GM19395 (cell line): ENCODE measurements around the gene NAP1L4.
"Not testable (repeated sequence)": the region's sequence is repeated elsewhere in the genome, so short reads cannot be mapped to it uniquely, and the experiment has no call there.

Experiments
- ATAC-seq: cut with Tn5 transposase; IDR thresholded peaks from one replicate; pipeline ENCODE4 v1.9.1; 2021; ENCODE audit warnings: mild to moderate bottlenecking, moderate library complexity; ENCODE audit not compliant: unreplicated experiment

NAP1L4 gene

DNA sequence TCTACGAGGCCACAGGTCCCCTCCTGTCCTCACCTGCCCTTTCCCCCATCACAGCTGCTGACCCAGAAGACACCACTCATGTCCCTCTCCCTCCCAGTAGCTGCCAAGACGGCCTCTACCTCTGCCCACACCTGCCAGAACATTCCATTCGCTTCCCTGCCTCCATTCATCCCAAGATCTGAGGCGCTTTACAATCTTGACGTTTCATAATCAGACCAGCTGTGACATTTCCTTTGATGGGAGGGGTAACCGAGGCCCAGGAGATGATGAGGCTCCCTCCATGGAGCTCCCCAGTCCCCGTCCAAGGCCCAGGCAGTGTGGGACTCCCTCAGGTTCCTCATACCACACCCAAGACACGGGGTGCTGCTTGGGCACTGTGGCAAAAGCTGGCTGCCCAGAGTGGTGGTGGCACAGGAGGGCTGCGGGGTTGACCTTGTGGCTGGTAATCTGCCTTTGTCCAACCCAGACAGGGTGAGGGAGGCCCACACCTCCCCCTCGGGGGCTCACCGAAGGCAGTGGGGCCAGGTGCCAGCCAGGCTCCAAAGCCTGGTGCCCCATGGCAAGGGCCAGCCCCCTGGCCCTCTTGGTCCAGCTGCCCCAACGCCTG lies 80.2 kb downstream of the NAP1L4 start:
- no peak for ATAC-seq

DNA sequence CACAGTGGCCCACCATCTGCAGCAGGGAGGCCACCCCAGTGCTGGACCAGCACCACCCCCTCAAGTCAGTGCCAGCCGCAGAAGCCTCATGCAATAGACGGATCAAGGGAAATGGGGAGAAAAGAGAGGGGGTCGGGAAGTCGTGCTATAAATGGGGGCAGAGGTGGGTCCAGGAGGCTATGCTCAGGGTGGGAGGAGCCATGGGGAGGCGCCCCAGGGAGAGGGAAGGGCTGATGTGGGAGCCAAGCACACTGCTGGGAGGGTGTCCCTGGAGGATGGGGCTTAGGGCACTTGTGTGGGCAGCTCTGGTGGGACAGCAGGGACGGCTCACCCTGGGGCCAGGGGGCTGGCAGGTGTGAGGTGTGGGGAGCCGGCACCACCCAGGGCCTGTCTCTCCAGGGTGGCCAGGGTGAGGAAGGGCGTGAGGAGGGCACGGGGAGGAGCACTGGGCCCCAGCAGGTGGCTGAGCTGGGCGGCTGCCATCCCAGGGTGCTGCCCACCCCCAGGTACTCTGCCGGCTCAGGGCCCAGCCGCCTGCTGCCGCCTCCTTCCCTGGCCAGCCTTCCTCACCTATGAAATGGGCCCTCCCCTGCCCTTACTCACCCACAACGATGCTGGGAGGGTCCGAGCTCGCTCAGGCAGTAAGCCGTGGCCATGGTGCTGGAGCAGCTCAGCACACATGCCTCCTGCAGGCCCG lies 80.9 kb downstream of the NAP1L4 start:
- ATAC-seq = no peak

DNA sequence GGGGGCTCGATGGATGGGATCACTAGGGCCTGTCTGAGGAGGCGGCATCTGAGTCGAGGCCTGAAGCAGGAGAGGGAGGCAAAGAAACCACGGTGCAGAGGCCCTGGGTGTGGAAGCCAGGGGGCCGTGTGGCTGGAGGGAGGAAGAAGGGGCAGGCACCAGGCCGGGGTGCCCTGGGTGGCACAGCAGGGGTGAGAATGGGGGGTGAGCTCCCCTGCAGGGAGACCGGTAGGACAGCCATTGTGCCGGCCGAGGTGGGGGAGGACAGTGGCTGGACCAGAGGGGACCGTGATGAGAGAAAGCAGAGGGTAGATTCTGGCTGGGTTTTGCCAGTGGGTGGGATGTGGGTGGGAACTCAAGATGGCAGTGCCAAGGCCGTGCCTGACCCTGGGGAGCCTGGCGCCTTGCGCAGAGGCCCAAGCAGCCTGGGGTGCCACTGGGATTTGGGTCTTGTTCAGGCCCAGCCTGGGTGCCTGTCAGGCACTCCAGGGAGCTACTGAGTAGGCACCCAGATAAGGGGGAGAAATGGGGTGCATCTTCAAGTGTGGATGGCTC lies 81.7 kb downstream of the NAP1L4 start:
- no peak for ATAC-seq

DNA sequence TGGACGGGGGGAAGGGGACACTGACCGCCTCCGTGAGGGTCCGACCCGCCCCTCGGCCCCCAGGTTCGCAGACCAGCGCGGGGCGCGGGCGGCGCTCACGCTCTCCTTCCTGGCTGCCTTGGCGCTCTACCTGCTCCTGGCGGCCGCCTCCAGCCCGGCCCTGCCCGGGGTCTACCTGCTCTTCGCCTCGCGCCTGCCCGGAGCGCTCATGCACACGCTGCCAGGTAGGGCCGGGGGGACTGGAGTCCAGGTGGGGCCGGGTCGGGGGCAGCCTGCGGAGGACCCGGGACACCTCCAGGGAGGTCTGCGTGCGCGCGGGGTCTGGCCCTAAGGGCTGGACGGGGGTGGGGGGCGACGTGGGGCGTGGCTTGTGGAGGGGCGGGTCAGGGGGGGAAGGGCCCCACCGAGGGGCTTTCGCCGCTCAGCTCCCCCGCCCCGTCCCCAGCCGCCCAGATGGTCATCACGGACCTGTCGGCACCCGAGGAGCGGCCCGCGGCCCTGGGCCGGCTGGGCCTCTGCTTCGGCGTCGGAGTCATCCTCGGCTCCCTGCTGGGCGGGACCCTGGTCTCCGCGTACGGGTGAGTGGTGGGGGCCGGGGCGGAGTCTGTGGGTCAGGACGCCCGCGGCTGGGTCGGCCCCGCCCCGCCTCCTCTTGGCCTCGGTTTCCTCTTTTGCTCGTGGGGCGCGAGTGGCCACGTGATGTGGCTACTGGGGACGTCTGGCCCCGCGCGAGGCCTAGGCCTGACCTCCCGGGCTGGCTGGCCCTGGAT lies 82.8 kb downstream of the NAP1L4 start:
- no peak for ATAC-seq

DNA sequence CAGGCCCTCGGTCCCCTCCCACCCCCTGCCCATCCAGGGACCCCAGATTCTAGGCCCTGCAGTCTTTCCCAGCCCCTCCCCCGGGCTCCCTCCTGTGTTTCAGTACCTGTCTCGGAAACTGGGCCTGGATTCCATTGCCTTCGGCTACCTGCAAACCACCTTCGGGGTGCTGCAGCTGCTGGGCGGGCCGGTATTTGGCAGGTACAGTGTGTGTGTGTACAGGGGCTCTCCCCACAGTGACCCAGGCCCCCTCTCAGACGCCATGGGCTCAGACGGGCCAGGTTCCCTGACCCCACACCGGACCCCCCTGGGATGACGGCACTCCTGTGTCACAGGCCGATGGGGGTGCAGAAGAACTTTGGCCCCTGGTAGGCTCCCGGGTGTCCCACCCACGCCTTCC lies 84.0 kb downstream of the NAP1L4 start:
- no peak for ATAC-seq

DNA sequence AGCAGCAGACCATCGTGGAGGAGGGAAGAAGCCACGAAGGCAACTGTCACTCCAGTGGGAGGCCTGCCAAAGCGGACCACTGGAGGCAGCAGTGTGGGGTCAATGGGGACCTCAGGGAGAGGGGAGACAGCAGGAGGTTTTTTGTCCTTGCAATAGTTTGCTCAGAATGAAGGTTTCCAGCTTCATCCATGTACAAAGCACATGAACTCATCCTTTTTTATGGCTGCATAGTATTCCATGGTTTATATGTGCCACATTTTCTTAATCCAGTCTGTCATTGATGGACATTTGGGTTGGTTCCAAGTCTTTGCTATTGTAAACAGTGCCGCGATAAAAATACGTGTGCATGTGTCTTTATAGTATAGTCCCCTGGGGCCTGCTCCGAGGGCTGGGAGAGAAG lies 86.8 kb downstream of the NAP1L4 start:
- ATAC-seq = not testable (repeated sequence)

DNA sequence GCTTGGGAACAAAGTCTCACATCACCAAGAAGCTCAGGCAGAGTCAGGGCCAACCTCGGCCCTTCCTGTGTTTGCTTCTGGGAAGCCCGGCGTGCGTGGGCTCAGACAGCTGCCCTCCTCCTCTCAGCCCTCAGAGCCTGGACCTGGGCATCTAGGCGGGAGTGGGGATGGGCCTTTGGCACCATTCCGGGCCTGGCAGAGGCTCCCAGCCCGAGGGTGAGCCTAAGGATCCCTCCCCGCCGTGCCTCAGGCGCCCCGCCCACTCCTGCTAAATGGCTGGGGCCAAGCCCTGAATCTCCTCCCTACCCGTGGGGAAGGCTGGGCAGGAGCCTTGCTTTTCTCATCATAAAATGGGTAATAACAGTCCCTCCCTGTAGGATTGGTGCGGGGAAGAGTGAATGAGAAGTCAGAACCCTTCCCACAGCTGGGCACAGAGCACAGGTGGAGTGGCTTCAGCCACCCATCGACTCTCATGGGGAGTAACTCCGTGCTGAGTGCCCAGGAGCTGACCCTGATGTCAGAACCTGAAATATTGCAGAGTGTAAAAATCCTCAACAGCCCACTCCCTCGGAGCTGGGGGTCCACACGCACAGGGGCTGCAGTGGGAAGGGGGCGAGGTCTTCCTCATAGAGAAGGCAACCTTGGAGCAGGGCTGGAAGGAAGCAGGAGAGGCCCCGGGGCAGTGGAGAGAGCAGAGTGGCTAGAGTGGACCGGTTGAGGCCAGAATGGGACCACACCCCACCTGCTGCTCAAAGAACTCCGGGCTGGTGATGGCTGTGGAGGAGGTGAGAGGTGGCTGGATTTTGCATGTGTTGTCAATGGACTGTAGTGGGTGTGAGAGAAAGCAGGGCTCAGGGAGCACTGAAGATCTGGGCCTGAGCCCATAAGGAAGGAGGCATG lies 87.7 kb downstream of the NAP1L4 start:
- no peak for ATAC-seq

DNA sequence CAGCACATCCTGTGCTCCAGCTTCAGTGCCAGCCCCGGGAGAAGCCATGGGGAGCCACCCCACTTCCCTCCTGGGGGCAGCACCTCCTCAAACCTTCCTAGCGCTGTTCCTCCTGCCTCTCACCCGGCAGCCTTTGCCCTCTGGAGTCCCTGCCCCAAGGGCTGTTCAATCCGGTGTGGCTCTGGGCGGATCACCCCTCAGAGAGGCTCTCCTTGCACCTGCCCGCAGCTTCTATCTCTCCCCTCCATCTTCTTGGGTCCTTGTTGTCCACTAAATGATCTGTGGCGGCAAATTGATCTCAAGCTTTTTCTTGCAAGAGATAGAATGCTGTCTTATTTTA lies 88.5 kb downstream of the NAP1L4 start:
- ATAC-seq = no peak

DNA sequence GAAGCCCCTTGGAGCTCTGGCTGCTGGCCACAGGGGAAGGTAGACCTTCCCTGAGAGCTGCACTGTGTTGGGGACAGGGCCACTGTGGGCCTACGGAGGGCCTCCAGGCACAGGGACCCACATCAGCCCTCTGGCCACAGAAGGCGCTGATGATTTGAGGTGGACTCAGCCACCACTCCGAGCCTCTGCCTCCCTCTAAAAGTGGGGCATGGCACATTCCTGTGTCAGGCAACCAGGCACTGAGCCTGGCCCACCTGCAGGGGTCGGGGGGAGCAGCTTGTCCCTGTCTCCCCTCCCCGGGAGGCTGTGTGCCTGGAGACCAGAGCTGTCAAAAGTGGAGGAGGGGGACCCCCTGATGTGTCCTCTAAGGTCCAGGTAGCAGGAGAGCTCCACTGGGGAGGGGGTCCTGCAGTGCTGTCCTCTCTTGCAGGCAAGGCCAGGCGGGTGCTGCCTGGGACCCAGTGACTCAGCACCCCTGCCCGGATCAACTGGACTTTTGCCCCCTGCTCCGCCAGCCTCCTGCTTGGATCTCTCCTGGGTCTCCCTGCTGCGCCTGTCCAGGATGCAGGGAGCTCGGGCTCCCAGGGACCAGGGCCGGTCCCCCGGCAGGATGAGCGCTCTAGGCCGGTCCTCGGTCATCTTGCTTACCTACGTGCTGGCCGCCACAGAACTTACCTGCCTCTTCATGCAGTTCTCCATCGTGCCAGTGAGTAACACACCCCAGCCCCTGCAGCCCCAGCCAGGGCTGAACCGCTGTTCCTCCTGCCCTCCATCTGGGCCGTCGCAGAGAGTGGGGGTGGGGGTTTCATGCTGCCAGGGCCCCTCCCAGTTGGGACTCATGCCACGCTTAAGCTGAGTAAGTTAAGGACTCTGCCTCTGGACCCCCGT lies 89.1 kb downstream of the NAP1L4 start:
- peak; percentile 4 for ATAC-seq

DNA sequence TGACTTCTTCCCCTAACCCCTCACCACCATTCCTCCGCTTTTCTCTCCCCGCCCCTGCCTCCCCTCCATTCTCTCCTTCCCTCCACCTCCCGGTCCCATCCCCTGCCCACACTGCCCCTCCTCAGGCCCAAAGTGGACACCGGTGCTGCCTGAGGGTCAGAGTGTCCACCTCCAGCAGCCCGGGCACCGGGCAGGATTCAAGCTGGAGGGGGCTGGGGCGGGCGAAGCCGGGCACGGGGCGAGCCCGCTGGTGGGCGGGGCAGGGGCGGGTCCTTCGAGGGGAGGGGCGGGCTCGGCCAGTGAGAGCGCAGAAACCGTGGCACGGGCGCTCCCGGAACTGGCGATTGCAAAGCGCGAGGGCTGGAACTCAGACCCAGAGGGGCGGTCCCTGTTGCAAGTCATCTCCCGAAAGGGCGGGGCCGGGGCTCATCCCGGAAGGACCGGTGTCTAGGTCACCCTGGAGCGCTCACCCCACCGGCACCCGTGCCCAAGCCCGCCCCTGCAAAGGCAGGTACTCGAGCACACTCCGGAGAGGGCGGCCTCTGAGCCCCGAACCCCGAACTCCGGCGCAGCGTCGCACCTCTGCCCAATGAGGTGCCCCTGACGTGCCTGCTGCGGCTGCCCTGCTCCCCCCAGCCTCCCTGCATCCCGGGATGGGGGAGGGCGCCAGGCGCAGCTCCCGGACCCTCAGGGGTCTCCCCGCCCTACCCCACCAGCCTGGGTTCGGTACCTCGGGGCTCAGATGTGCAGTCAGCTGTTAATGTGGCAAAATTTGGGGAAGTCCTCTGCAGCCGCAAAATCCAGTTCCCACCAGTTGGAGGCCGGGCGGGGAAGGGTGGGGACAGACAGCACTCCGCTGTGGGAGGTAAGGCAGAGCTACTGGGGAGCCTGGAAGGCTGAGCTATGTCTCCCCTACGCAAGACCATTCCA lies 90.0 kb downstream of the NAP1L4 start:
- peak; percentile 96 for ATAC-seq

DNA sequence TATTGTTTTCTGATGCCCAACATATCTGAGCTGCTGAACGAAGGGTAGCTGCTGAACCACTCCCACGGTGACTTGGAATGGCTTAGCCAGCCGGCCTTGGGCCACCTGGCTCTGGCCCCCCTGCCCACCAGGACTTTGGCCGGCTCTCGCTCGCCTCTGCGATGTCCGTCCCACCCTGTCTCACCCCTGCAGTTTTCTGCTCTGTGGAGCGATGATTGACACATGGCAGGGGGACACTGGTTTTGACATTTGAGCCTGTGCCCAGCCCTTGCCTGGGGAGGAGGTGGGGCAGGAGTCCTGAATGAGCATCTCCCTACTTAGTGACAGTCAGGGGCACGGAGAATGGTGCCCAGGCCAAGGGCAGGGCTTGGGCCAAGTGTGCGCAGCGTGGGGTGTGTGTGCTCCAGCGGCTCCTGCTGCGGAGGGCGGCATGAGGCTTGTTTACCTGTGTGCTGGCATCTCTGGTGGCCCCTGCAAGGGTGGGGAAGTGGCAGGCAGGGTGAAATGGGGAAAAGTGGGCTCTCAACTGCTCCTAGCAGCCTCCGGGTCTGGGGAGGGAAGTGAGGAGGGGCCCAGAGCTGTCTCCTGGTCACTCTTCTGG lies 90.8 kb downstream of the NAP1L4 start:
- no peak for ATAC-seq

DNA sequence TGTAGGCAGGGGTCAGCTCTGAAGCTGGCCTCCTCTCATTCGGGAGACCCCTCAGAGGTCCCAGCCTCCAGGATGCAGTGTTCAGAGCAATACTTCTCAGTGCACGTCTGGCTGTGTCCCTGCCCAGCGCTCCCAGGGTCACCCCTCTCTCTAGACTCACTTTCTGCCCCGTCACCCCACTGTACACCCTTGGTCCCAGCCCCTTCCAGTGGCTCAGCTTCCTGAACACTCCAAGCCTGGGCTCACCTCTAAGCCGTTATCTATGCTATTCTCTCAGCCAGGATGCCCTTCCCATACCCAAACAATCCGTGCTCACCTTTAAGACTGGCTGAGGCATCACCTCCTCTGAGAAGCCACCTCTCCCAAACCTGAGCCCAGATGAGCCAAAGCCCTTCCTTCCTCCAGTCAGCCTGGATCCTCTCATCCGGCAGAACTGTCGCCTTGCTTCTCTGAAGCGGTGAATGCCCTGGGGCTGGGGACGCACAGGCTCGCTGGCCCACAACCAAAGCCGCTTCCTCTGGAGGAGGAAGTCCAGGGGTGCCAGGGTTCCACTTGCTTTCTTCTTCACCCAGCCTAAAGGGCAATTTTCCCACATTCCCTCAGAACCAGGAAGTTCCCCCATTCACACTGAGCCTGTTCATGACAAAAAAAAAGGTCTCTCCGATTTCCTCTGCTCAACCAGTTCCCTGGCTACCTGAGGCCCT lies 92.9 kb downstream of the NAP1L4 start:
- no peak for ATAC-seq

DNA sequence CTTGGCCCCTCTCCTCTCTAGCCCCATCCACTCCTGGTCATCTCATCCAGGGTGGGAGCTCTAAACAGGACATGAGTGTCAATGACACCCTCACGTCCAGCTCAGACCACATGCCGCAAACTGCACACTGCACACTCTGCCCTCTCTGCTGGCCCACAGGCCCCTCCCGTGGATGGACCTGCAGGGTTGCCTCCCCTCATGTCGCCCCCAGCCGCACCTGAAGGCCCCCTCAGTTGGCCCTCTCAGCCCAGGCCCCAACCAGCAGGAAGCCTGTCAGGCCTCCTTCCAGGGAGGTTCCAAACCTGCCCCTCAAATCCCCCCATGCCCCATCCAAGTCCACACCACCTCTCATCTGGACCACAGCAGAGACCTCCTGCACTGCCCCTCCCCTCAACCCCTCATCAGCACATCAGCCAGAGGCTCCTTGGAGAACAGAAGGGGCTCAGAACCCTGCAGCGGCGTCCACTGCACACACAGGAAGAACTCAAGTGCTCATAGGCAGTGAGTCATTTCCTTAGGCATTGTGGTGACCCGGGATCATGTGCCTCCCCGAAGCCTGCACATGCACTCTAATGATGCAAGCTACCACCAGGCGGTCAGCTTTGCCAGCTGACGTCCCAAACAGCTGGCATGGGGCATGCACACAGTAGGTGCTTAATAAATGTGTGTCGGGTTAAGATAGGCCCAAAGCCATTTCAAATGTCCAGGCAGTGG lies 93.6 kb downstream of the NAP1L4 start:
- ATAC-seq = no peak

DNA sequence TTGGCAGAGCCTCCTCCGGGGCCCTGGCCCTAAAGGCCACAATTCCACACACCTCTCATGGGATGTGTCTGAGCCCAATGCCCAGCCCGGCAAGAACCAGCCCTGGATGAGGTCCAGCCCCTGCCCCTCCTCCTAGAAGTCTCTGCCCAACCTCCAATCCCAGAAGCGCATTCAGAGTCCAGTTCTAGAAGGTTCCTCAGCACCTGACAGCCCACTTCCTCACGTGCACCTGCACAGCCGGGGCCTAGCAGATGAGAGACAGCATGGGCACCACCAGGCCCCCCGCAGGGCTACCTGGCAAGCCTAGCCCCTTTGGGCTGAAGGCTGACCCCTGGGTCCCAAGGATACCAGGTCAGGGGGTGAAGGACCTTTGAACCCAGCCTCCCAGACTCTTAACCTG lies 95.1 kb downstream of the NAP1L4 start:
- ATAC-seq = no peak

DNA sequence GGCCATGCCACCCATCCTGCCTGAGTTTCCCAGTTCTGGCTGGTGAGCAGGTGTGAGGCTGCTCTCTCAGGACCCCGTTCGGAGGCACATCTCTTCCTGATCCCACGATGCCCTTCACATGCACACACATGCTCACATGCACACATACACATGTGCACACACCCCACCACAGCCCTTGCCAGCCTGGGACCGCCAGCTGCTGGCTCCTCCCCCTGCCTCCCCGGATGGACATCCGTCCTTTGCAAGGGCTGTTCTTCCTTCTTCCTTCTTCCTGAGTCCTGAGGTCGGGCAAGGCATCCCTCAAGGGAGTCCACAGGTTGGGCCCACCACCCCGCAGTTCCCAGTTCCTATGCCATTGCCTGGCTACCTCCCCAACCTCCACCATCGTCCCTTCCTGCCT lies 96.1 kb downstream of the NAP1L4 start:
- no peak for ATAC-seq
